Activated CD8-positive, alpha-beta memory T cell treated with anti-CD3 and anti-CD28 coated beads, Interleukin-2, amount 50 U/mL, for 1 hour (primary cell): Measurements from ENCODE around the gene UGT1A8.

Source experiments
- DNase-seq: peaks from one replicate; pipeline ENCODE4 v3.0.0-alpha.2; 2020; ENCODE audit errors: extremely low read depth

UGT1A8 gene

DNA sequence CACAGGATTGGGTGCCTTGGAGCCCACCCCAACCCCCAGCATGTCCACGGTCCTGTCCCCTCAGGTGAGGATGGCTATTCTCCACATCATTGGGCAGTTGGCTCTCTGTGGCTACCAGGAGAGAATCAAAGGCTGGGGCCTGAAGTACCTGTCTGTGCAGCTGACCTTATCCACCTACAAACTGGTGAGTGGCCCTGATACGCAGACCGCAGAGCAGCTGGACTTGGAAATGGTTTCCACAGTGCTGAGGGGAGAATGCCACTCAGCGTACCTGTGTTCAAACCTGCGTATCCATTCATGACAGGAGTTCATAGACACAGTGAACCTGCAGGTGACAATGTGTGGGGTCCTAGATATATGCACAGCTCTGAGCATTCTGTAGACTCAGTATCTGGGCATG lies 182.3 kb downstream of the UGT1A8 start:
- DNase-seq = no peak

GRCh38 chr2:233800208-233800607 lies 182.8 kb downstream of the UGT1A8 start:
- no peak for DNase-seq

- DNase-seq = no peak
Measured at GRCh38 chr2:233801357-233802131, 184.1 kb downstream of the UGT1A8 start.

- no peak for DNase-seq
Measured at GRCh38 chr2:233802132-233802815, 184.8 kb downstream of the UGT1A8 start.

DNA sequence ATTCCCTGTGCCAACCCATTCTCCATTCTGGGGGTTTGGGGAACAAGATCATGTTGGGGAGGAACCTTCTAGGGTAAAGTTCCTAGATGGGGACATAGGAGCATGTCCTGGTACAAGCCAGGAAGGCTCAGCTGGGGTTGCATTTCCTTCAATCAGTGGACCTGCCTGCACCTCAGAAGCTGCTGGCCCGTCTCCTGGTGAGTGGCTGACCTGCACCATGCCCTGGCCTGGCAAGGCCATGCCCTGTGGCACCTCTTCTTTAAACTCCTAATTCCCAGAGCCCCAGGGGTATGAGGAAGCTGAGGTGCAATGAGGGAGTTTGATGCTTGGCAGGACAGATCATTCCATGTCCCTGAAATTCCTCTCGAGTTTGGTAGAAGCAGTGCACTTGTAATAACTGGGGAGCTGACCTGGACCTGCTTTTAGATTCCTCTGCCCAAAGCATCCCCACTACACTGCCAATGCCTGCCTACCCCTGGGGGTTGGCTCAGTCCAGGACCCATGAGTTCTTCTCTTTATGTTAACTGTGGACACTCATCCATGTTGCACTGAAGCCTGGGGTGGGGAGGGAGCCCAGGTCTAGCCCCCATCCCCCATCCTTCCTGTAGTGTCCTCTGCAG lies 186.0 kb downstream of the UGT1A8 start:
- DNase-seq = no peak

DNA sequence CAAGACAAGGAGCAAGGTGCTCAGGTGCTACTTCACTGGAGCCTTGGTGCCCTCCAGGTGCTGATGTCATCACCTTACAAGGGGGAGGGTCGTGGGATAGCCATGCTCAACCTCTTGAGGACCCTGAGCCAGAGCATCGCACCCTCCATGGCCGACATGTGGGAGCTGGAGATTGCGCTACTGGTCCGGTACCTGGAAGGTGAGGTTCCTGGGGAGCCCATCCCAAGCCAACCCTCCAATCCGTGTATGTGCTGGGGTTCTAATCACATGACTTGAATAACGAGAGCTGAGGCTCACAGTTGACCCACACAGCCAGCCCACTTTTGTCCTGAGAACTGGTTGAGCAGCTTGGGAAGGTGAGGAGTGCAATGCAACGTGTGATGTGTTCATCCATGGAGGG lies 186.6 kb downstream of the UGT1A8 start:
- DNase-seq = no peak

DNA sequence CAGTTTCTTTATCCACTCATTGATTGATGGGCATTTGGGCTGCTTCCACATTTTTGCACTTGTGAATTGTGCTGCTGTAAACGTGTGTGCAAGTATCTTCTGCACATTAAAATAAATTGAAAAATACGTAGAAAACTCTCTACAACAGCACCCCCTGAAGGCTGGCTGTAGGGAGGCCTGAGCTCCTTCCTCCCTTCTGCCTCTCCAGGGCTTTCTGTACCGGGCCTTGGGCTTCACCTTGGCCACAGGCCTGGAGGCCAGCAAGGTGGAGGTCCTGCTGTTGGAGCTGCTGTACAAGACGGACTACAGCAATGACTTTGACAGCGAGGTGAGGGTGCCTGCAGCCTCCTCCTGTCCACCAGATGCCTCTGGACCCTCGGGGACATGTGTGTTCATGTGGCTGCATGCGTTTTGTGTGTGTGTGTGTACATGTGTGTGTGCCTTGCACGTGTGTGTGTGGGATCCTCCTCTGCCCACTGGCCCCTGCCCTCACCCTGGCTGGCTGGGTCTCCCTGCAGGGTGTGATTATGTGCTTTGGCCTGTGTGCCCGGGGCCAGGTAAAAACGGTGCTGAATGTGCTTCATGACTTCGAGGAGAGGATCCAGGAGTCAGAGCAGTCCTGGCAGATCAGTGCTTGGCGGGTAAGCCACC lies 189.9 kb downstream of the UGT1A8 start:
- DNase-seq = no peak

DNA sequence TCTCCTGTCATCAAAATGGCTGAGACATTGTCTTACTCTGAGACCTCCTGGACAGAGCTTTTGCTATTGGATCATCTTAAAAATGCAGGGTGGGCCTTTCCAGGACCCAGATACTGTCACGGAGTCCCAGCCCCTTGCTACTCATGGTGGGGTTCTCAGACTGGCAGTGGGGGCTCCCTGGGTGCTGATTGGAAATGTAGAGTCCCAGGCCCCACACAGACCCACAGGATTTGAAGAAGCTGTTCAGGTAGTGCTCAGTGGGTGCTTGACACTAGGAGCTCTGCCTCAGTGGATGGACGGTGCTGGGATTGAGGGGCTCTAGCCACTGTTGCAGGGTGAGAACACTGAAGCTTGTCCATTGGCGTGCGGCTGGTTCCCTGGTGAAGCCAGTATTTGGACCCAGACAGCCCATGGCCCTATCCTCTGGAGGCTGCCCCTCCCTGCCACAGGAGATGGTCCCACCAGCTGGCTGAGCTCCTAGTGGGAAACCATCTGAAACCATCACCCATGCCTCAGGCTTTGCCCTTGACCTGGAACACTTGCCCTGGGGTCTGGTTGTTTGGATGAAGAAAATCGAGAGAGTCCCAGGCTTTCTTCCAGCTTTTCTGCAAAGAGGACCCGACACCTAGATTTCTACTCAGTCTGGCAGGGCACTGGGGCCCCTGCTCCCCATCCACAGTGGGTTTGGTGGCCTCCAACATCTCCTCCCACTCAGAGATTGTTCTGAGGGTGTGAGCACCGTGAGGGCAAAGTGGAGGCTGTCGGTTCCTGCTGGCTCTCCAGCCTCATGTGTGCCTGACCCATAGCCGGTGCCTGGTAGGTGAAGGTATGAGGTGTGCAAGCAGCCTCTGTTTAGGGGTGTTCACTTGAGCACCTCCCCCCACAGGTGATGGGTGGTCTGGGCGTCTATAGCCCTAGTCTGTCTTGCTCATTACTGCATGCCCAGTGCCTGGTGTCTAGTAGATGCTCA lies 190.8 kb downstream of the UGT1A8 start:
- no peak for DNase-seq

DNA sequence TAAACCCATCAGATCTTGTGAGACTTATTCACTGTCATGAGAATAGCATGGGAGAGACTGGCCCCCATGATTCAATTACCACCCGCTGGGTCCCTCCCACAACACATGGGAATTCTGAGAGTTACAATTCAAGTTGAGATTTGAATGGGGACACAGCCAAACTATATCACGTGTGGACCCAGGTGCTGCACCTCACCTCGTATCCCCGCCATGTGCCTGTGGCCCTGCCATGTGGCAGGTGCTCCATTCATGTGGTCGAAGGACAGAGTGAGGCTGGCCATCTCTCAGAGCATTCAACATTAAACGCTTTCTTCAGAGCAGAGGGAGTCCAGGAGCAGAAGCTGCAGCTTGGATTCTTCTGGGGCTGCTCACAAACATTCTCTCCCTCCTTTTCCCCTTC lies 193.0 kb downstream of the UGT1A8 start:
- DNase-seq = no peak

- no peak for DNase-seq
Measured at GRCh38 chr2:233811087-233811486, 193.7 kb downstream of the UGT1A8 start.

DNA sequence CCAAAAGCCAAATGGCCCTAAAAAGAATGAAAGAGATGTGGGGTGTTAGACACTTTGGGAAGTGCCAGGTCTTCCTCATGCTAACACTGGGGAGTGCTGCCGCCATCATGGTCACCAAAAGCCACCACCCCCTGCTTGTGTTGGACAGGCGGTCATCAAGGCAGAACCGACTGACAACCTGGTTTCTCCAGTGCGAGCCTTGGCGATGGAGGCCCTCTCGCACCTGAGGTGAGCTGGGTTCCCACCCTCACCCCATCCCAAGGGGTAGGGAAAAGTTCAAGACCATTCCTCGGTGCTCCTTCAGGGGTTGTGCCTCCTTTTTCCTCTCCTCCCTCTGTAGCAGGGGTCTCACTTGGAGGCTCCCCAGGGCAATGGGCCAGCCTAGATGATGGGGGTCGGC lies 194.3 kb downstream of the UGT1A8 start:
- DNase-seq = no peak

GRCh38 chr2:233813236-233814055 lies 196.0 kb downstream of the UGT1A8 start:
- DNase-seq = no peak

- no peak for DNase-seq
Measured at GRCh38 chr2:233814056-233814835, 196.8 kb downstream of the UGT1A8 start.

GRCh38 chr2:233815861-233816260 lies 198.4 kb downstream of the UGT1A8 start:
- no peak for DNase-seq

DNA sequence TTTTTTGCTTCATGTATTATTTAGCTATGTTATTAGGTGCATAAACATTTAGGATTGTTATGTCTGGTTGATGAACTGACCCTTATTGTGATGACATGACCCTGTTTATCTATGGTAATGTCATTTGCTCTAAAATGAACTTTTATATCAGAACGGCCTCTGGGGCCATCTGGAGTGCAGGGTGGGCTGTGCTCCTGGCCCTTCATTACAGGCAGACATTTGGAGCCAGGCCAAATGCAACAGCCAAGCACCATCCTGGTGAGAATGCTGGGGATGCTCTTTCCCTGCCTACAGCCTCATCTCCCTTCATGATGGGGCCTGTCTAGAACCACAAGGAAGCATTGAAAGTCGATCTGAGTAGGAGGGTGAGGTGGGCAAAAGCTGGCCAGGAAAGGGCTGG lies 198.9 kb downstream of the UGT1A8 start:
- no peak for DNase-seq

DNA sequence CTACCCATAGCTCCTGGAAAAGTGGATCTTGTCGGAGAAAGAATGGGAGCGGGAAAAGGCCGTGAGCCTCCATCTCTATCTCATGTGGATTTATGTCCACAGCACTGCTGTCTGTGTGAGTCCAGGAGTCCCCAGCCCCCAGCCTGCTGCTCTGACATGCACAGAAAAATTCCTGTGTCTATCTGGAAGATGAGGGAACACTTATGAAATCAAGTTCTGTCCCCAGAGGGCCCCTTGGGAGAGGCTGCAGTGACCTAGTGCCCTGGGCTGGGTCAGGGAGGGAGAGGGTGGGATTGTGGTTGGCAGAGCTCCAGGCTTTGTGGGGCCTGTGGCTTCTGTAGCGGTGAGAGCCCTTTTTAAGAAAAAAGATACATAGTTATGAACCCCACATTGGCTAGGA lies 199.3 kb downstream of the UGT1A8 start:
- no peak for DNase-seq

GRCh38 chr2:233817361-233817911 lies 200.0 kb downstream of the UGT1A8 start:
- DNase-seq = no peak

DNA sequence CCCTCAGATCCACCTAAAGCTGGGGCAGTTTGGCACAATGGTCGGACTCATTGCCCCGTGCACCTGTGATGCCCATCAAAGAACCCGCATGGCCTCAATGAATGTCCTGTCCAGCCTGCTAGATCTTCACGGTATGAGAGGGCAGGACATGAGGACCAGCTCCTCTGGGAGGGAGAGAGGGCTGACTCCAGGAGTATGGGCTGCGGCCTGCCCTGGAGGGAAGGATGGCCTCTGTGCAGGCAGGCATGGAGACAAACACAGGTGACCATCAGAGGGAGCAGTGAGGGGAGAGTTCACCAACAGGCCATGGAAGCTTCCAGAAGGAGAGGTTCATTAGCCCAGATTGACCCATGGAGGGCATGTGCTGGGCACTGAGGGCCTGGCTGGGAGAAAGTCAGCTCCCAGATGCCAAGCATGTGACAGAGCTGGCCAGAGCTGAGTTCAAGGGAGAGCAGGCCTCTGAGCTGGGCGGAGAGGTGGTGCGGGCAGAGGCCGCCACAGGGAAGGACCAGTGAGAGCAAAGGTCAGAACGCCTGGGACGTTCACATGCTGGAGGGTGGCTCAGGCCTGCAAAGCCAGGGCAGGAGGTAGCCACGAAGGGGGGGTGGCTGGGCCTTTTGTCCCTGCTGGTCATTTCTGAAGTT lies 200.7 kb downstream of the UGT1A8 start:
- DNase-seq = no peak
